Activated CD4-positive, alpha-beta T cell treated with anti-CD3 and anti-CD28 coated beads for 24 hours (primary cell): ENCODE results near the gene NIPAL4.
"Not testable (repeated sequence)": the region's sequence is repeated elsewhere in the genome, so short reads cannot be mapped to it uniquely, and the experiment has no call there.

Source experiments
- DNase-seq, 2 donors: peaks; one replicate each; pipeline ENCODE4 v3.0.0-alpha.2; 2020; ENCODE audit warnings: low read depth in 2 of 2

The NIPAL4 gene

DNA sequence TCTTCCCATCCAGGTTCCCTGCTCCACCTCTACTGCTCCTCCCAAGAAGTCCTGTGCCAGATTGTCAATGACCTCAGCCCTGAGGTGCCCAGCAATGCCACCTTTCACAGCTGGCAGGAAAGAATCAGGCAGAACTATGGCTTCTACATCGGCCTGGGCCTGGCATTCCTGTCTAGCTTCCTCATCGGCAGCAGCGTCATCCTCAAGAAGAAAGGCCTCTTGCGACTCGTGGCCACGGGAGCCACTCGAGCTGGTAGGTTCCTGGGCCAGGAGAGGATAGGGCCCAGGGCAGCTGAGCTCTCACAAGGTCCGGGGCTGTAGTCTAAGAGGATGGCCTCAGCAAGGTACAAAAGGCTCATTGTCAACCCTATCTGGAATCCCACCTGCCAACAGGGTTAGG, 3.1 kb downstream of the NIPAL4 start:
- DNase-seq: no peak

- no peak for DNase-seq
These were observed 3.9 kb downstream of the NIPAL4 start for GRCh38 chr5:157463621-157464518.

- DNase-seq: peak; percentile 47 to 56
These were observed 4.6 kb downstream of the NIPAL4 start for GRCh38 chr5:157464519-157465171.

DNA sequence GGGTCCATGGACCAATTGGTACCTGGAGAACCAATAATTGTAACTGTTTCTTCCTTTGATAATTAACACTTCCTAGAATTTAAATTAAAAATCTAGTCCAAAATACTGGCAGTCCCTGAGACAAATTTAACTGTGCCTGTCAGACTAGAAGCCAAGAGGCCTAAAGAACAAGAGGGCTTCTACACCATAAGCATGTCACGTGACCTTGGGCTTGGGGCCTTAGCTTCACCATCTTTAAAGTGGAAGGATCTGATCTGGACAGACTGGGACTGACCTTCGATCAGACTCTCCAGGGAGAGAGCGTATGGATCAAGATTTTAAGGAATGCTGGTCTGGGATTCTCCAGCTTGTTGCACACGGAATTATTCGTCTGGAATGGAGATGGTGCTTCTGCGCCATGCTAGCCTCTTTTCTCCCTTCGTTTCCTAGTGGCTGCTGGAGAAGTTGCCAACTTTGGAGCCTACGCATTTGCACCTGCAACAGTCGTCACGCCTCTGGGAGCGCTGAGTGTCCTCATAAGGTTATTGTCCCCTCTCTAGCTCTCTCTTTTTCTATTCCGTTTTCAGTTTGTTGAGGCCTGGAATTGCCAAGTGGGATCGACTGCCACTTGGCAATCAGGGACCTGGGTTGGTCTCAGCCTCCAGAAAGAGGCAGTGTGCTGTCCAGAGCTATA, 8.4 kb downstream of the NIPAL4 start:
- no peak for DNase-seq

DNA sequence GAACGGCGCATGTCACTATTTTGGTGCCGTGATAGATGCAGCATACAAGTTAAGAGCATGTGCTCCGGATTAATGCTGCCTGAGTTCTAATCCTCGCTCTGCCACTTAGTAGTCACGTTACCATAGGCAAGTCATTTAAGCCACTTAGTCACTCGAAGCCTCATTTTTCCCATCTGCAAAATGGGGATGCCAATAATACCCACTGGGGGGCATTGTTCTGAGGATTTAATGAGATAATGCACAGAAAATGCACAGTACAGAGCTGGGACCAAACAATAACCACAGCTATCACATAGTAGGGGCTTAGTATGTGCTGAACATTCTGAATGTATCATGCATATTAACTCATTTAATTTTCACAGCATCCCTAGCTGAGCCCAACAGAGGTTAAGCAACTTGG, 9.1 kb downstream of the NIPAL4 start:
- no peak for DNase-seq

DNA sequence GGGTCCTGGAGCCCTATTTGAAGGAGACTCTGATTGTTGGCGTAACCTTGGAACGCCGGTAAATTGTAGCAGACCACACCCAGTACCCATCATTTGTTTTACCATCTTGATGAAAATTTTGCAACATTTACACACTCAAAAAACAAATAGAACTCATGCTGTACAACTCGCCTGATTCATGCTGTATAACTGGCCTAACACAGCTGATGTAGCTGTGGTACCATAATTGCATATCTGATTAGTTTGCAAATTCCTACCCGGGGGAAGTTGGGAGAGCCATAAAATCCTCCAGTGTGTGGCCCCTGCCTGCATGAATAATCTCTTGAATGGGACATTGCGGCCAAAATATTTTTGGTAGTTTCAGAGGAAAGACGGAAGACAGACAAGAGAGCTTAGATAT, 9.7 kb downstream of the NIPAL4 start:
- no peak for DNase-seq

- DNase-seq: no peak
These were observed 10.6 kb downstream of the NIPAL4 start for GRCh38 chr5:157470631-157471030.

DNA sequence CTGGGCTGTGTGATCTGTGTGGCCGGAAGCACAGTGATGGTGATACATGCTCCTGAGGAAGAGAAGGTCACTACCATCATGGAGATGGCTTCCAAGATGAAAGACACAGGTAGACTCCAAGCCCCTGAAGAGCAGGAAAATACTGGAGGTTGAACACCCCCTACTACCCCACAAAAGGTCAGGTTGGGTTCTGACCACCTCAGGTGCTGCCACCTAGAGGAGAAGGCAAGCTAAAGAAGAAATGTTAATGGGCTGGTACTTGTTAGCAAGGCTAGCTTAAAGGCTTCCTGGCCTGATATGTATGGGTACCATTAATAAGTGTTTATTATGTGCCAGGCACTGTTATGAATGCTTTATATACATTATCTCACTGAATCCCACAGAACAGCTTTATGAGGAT, 11.7 kb downstream of the NIPAL4 start:
- DNase-seq: no peak

- no peak for DNase-seq
These were observed 13.6 kb downstream of the NIPAL4 start for GRCh38 chr5:157473383-157474320.

- DNase-seq: no peak
These were observed 15.4 kb downstream of the NIPAL4 start for GRCh38 chr5:157475432-157475831.

- no peak for DNase-seq
These were observed 16.8 kb downstream of the NIPAL4 start for GRCh38 chr5:157476702-157477408.

DNA sequence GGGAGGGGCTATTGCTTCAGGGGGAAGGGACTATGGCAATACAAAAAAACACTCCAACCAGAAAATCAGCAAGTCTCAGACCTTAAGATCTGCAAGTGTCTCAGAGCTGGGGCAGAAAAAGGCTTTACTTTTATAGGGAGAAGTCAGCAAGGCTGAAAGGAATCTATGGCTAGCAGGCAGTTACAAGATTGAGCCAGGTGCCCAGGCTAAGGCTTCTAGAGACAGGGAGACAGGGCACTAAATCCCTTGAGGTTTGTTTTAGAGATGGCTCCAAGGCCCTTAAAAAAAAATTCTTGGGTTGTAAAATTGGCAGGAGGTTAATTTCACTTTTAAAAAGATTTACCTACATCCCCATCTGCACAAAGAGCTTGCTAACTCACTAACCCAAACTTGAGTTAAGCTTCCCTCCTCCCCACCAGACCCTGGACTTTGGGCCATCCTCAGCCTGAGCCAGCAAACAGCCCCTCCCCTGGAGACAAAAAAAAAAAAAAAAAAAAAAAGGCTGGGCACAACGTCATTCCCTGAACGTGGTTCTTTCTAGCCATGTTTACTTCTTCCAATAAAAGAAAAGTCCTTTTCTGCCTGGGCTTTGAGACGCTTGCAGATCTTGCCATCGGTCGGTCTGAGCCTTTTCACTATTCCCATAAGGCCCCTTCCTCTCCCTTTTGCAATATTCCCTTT, 17.9 kb downstream of the NIPAL4 start:
- no peak for DNase-seq

- DNase-seq: no peak
These were observed 18.7 kb downstream of the NIPAL4 start for GRCh38 chr5:157478726-157479125.

GRCh38 chr5:157479166-157479565, 19.2 kb downstream of the NIPAL4 start:
- DNase-seq: no peak

- DNase-seq: no peak
These were observed 19.8 kb downstream of the NIPAL4 start for GRCh38 chr5:157479612-157480510.

DNA sequence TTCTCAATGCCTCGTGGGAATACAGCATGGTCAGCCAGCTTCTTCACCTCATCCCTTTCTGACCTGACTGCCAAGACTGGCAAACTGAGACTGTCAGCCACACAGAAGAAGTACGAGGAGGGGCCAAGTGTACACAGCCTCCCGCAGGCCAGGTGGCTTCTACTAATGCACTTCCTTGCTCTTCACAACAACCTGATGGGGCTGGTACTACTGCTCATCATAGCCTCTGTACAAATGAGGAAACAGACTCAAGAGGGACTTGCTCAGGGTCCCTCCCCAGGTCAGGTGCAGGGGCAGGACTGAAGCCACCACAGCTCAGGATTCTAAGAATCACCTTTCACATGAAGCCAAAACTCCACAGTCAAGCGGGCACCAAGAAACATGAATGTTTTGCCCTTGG, 21.3 kb downstream of the NIPAL4 start:
- DNase-seq: no peak

DNA sequence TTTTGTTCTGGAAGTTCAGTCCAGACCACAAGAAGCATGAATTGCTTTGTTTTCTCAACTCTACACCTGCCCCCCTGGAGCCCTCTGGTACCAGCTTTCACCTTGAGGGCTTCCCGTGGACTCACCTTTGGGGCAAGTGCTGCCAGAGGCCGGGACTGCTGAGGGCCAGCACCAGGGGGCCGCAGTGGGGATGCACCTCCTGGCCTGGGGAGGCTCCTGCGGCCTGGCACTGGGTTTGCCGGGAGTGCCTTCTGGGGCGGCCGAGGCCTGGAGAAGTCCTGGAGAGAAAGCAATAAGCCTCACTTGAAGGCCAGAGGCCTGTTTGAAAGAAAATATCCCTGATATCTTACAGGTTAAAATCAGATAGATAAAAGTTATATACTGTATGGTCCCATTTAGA, 21.7 kb downstream of the NIPAL4 start:
- DNase-seq: no peak

GRCh38 chr5:157482702-157483101, 22.7 kb downstream of the NIPAL4 start:
- DNase-seq: not testable (repeated sequence)

DNA sequence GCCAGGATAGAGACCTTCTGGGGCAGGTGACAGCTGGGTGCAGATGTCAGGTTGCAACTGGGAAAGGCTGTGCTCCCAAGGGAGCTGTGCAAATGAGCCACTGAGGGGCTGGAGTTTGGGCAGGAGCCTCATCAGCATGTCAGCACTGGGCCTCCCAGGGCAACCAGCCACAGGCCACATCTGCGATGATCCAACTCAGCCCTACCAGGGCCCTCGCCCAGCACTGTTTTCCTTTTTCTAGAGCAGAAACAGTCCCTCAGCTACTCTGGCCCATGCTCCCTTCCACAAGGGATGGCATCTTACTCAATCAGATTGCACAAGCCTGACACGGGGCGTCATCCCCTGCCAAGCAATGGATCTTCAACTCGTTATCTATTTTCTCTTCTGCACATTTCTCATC, 24.8 kb downstream of the NIPAL4 start:
- no peak for DNase-seq
